GM19372 (cell line): ENCODE data around the gene SLC25A47.
A peak's percentile ranks its signal among the peaks of the same experiment; 100 is the strongest.
"Not testable (repeated sequence)": the region's sequence is repeated elsewhere in the genome, so short reads cannot be mapped to it uniquely, and the experiment has no call there.

ENCODE experiments used
- ATAC-seq: cut with Tn5 transposase; IDR thresholded peaks from one replicate; pipeline ENCODE4 v1.9.1; 2021; ENCODE audit warnings: mild to moderate bottlenecking, low read depth, moderate library complexity; ENCODE audit not compliant: unreplicated experiment

Gene SLC25A47

DNA sequence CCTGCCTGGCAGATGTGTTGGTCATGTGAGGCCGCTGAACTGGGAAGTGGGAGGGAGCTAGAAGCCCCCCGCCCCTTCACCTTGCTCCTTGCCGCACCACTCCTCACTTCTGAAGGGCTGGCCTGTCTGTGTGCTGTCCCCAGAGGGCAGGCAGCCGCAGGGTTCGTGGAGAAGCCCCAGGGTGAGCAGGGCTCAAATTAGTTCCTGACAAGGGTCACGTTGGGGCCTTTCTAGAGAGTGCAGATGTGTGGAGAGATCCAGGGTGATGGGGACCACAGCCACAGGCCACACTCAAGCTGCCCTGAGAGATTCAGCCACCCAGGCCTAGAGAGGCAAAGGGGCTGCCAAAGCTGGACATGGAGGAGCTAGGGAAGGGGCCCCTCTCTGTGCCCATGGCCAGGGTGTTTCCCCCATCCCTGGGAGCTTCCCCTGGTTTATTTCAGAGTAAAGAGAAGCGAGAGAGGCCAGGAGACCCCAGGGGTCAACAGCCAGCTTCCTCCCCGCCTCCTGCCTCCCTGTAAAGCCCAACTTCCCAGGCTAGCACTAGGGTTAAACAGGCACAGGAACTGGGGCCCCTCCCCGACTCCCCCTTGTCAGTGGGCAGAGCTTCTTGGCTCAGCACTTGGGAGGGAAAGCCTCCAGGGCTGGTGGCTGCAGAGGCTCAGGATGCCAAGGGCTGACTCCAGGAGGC, 33.1 kb upstream of the SLC25A47 start:
- ATAC-seq, result no peak

DNA sequence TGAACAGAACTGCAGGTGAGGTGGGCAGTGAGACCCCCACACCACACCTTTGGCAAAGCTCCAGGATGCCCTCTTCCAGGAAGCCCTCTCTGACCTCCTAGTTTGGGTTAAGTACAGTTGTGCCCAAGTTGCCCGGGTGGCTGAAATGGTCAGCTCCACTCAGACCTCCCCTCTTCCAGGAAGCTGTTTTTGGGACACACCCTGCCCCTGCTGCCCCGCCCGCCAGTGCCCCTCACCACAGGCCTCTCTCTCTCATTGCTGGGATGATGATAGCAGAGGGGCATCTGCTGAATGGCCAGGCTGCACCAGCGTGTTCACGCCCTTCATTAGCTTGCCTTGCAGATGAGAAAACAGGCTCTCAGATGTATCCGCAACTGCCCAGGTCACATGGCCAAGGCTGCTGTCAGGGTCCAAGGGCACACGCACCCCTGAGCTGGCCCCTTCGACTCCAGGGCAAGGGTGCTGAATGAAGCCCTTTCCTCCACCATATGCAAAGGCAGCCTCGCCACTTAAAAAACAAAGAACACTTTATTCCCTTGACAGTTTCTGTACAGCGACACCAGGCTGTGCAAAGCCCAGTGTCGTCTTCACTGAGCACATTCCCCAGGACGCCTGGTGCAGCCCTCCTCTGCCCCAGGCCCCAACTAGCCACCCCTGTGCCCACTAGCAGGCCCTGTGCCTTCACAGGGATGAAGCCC, 32.4 kb upstream of the SLC25A47 start:
- ATAC-seq, result no peak

DNA sequence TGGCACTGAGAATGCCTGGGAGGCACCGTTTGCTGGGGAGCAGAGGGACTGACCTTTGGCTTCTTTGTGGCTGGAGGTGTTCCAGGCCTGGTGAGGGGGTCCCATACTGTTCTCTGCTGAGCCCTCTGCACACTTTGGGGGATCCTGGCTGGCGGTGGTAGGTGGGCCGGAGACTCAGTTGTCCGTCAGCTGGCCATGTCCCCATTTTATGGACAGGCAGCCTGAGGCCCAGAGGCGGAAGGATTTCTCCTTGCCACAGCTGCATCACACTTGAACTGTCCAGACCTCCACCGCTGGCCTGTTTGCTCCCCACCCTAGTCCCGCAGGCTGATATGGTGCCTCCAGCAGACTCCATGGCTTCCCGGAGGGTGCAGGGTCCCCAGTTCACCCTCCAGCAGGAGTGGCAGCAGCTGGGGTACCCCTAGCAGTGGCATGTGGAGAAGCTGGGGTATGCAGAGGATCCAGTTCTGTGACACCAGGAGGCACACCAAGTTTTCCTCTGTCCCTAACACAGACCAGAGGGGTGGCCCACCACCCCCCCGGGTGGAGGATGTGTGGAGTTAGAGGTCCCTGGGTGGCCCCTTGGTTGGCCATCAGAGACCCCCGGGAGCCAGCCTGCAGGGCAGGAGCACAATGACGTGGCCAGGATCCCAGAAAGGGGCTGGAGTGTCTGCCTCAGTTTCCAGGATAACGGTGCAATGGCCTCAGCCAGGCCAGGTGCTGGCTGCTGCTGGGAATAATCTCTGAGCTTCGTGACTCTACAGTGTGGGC, 31.6 kb upstream of the SLC25A47 start:
- ATAC-seq, result no peak

DNA sequence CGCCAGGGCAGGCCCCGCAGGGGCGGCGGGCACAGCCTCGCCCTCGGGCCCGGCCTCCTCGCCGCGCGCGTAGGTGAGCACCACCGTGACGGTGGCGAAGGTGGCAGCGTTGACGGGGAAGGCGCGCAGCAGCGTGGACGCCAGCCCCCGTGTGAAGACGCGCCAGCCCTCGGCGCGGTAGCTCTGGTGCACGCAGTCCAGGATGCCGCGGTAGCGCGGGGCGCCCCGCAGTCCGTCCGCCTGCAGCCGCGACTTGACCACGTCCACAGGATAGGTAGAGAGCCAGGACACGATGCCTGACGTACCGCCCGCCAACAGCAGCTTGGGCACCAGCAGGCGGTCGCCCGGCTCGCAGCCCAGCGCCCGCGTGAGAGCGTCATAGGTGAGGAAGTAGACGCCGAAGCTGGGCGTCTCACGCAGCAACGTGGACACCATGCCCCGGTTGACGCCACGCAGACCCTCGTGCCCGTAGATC, 30.8 kb upstream of the SLC25A47 start:
- no peak for ATAC-seq

DNA sequence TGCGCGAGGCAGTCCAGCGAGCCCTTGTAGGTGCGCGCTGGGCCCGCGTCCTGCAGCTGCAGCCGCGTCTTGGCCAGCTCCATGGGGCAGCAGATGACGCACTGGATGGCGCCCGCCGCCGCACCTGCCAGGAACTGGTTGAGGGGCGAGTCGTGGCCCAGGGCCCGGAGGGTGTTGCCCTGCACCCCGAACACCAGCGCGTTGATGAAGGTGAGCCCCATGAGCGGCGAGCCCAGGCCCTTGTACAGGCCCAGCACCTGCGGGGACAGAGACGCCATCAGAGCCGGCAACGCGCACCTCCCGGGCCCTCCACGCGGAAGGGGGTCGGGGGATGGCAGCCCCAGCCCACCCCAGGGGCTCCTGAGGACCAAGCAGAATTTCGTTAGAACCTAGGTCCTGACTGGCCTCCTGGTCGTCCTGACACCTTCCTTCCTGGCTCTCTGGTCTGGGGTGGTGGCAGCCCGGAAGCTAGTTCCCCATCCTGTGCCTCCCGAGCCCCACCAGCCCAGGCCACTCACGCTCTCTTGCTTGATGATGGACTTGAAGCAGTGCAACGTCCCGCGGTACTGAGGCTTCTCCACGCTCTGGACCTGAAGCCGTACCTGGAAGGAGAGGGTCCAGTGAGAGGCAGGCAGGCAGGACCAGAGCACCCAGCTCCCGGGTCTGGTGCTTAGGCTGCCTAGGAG, 30.2 kb upstream of the SLC25A47 start:
- no peak for ATAC-seq

GRCh38 chr14:100293497-100294212, 29.5 kb upstream of the SLC25A47 start:
- ATAC-seq, result no peak

DNA sequence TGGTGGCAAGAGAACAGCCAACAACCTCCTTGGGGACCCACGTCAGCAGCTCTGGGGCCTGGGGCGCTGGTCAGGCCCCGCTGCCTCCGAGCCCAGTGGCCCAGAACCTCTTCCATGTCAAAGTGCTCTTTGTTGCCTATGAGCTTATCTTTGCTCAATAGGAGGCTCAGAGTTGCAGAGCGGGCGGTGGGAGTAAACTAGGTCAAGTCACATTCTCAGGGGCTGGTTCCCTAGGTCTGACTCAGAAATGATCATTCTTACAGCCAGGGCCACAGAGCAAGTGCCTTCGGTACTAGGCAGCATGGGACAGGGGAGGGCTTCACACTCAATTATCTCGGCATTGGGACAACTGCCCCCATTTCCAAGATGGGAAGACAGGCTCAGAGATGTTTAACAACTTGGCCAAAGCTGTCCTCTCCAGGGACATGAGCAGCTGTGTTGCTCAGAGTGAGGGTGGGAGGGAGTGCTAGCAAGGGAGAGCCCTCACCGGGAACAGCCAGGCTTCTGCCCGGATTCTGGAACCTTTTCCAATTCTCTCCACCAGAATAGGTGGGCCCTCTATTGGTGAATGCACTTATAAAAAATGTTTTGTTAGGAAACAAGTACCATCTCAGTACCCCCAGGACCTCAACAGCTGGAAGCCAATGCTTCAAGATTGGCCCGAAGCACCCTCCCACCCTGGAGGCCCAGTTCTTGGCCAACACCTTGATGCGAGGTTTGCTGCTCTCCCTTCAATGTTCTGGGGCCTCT, 28.8 kb upstream of the SLC25A47 start:
- no peak for ATAC-seq

- no peak for ATAC-seq
Measured at GRCh38 chr14:100294963-100295330, 28.2 kb upstream of the SLC25A47 start.

GRCh38 chr14:100295376-100296105, 27.6 kb upstream of the SLC25A47 start:
- ATAC-seq, result no peak

- ATAC-seq, result no peak
Measured at GRCh38 chr14:100296106-100296651, 27.0 kb upstream of the SLC25A47 start.

DNA sequence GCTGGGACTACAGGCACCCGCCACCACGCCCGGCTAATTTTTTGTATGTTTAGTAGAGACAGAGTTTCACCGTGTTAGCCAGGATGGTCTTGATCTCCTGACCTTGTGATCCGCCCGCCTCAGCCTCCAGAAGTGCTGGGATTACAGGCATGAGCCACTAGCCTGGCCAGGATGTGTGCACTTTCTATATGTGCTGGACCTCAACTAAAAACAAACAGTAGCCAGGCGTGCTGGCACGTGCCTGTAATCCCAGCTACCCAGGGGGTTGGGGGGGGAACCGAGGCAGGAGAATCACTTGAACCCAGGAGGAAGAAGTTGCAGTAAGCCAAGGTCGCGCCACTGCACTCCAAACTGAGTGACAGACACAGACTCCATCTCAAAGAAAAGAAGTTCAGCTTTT, 26.4 kb upstream of the SLC25A47 start:
- not testable (repeated sequence) for ATAC-seq

DNA sequence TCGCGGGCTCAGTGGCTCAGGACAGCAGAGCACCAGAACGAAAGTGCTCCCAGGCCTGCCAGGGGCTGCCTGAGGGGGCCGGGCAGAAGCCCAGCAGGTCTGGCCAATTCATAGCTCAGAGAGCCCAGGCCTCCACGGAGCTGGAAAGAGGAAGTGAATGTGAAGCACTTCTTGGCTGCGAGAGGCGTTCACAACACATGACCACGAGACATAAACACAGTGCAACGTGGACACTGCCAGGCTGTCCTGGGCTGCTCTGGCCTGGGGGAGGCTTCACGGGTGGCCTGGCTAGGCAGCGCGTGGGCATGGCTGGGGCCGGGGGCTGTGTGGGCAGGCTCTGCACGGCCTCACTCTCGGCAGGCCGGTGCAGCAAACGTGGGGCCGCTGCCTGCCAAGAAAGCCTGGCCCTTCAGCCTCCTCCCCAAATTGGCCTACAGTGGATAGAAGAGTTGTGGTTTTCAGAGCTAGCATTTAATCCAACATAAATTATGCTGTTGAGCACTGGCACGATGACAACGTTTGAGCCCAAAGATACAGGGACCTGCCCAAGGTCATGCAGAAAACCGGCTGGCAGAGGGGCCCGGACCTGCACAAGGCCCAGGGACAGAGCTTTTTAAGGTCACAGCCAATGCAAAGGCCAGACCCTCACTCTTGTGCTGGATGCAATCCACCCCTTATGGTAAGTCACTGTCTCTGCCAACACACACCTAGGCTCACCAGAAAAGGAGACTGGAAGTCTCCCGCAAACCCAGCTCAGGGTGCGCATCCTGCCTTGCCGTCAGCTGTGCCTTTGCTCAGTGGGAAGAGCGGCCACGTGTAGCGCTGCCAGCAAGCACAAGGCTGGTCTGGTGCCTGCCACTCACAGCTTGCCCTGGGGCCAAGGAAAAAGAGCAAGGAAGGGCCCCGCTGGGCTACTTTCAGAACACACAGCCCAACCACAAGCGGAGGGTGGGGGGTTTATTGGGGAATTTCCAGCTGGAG, 25.5 kb upstream of the SLC25A47 start:
- ATAC-seq, result peak; percentile 98

GRCh38 chr14:100298551-100299237, 24.4 kb upstream of the SLC25A47 start:
- no peak for ATAC-seq

GRCh38 chr14:100299238-100299560, 23.9 kb upstream of the SLC25A47 start:
- ATAC-seq, result no peak

- ATAC-seq, result no peak
Measured at GRCh38 chr14:100302616-100303015, 20.5 kb upstream of the SLC25A47 start.

DNA sequence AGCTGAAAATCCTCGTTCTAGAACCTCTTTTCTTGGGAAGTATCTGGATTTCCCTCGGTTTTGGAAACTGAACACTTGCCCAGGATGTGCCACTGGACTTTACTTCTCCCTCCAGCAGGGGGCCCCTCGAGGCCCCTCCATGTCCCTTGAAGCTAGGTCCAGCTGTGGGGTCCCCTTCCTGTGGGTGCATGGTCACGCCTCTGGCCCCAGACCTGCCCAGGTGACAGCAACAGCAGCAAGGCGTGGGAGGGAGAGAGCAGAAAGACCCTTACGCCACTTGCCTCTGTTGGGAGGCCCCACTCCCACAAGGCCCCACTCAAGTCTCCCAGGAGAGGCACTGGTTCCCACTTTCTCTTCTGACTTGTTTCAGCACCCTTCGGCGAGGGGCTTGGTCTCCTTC, 20.0 kb upstream of the SLC25A47 start:
- ATAC-seq, result no peak

DNA sequence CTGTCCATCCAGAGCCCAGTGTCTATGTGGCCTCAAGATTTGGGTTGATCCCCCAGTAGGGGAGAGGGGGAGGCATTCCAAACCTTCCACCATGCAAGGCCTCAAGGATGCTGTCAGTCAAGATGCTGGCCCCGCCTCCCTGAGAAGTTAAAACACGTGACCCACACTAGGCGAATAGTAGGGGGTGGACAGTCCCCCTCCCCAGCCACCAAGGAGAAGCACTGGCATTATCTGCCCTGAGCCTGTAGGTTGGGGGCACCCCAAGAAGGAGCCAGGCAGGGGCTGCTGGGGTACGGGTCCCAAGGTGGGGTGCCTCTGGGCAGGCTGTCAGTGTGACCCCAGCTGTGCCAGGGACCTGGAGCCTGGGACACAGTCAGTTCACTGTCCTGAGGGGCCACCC, 19.2 kb upstream of the SLC25A47 start:
- no peak for ATAC-seq
